CD4-positive, alpha-beta T cell treated with Interleukin-1 beta for 1 hour (primary cell): ENCODE measurements around the gene C1orf21.

Source experiments
- DNase-seq, 2 donors: peaks; one replicate each; pipeline ENCODE4 v3.0.0-alpha.2; 2020 to 2022

The C1orf21 gene

GRCh38 chr1:184635980-184636431, 249.2 kb downstream of the C1orf21 start:
- DNase-seq = no peak

- DNase-seq = no peak
Measured at GRCh38 chr1:184637664-184638240, 250.9 kb downstream of the C1orf21 start.

DNA sequence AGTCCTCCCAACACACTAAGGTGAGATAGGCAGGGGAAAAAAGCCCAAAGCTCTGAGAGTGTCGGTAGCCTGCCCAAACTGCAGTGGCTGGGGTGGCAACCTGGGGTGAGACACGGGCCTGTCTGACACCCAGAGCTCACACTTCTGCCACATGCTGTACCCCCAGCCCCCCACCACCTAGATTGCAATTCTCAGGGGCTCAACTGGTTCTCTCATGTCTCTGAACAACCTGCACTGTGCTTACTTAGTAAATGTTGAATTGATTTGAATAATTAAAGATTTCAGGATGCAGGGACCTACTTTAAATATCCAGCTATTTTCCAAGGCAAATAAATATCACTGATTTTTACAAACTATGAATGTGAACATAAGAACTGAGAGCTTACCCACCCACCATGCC, 252.4 kb downstream of the C1orf21 start:
- no peak for DNase-seq

- DNase-seq = no peak
Measured at GRCh38 chr1:184640505-184640904, 253.7 kb downstream of the C1orf21 start.

GRCh38 chr1:184641894-184642293, 255.1 kb downstream of the C1orf21 start:
- DNase-seq = no peak

DNA sequence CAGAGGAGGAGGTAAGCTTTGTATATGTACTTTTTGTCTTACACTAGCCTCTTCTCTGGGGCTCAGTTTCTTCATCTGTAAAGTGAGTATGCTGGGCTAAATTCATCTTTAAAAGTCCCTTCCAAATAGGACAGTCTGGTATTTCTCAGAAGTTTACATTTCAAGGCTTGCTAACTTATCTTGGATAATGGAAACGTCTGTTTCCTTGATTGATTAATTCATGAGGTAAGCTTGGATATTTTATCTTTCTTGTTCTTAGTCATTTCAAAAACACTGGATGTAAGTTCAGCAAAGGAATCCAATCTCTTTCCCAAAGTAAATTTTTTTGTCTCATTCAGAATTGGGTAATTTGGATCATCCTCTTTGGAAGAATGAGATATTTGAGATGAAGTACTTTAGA, 256.8 kb downstream of the C1orf21 start:
- no peak for DNase-seq

DNA sequence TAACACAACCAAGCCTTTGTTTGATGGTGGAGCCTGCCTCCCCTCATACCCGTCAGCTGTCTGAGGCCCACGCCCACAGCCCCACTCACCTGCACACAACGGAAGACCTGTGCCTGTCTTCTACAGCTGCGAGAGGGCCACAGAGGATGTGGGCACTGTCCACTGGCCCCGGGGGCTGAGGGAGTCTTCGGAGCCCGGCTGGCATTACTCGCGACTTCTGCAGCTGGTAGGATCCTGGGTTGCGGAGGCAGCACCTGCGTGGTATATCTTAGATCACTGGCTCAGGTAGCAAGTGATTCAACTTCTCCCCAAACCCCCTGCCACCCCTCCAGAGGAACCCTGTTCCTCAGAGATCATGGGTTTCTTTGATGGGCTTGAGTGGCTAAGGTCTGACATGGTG, 257.9 kb downstream of the C1orf21 start:
- DNase-seq = no peak

DNA sequence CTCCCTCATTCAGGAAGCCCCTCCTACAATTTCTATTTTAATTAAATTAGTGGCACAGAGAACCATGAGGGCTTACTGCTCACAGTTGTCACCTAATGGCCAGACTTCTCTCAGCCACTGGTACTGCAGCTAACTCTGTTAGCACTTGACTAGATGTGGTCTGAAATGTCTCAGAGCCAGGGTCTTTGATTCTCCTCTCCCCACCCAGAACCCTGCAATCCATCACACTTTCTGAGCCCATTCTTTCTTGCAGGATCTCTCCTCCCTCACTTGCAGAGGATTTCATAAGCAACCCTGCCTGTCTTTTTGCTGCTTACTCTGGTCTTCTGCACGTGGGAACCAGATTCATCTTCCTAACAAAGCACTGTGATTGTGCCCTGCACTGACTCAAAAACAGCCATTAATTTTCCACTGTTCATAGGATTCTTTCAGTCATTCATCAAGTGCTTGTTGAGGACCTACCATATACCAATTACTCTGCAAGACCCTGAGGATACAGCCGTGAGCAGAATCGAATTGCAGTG, 259.4 kb downstream of the C1orf21 start:
- DNase-seq = no peak

DNA sequence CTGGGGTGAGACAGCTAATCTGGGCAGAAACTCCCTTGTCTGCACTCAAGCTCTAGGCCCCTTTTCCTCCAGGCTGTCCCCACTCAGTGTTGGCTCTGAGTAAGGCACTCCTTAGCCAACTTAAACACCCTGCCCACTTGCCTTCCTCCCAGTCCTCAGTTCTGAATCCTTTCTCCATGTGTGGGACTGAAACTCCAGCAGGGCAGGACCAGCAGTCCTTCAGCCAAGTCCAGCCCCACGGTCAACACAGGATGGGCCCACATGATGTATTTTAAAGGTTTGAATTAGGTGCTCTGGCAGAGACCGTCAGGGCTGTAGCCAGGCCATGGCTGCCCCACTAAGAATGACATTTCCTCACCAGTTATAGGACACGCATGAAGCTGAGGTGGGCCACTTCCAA, 260.0 kb downstream of the C1orf21 start:
- no peak for DNase-seq

- DNase-seq = no peak
Measured at GRCh38 chr1:184647471-184647870, 260.6 kb downstream of the C1orf21 start.

- DNase-seq = no peak
Measured at GRCh38 chr1:184648160-184648855, 261.5 kb downstream of the C1orf21 start.

GRCh38 chr1:184648856-184649201, 262.0 kb downstream of the C1orf21 start:
- no peak for DNase-seq

GRCh38 chr1:184649451-184649888, 262.6 kb downstream of the C1orf21 start:
- no peak for DNase-seq

DNA sequence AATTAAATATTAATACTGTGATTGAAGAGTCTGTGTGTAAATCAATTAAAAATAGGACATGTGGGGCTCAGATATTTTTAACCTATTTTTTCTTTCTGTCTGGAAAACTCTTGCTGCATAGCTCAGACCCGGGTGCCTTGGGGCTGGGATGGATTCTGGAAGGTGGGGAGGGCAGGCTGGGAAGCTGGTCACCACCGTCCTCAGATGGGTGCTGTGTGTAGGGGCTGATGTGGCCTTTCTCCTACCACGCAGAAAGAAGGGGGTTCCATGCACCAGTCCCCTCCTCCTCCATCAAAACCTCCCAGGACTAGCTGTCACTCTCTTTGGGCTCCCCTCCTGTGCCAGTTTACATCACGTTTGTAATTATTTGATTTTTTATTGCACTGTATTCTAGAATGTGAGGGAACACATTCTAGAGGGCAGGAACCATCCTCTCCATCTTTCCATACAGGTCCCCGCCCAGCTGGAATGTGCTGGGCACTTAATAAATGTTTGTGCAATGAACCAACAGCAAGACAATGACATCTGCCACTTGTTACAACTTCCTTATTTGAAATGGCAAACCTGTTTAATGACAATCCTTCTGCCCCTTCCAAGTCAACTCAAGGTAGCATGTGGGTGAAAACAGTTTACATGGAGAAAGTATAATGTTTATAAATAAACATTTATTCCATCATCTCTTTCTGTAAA, 263.5 kb downstream of the C1orf21 start:
- no peak for DNase-seq

DNA sequence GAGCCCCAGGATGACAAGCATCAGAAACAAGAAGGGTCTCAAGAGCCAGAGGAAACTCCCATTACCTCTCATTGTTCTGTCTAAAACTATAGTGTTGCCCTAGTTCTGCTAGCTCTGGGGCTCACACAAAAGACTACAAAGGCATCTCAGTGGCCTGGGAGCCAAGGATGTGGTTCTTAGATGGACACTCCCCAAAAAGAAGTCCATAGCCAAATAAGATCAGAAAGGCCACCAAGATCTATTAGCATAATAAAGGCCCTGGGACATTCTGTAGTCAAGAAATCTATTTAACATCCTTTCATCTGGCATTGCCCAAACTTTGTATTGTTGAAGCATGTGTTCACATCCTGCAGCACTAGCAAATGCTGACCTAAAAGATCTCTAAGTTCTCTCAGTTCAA, 268.4 kb downstream of the C1orf21 start:
- DNase-seq = no peak

- no peak for DNase-seq
Measured at GRCh38 chr1:184656221-184656620, 269.4 kb downstream of the C1orf21 start.

DNA sequence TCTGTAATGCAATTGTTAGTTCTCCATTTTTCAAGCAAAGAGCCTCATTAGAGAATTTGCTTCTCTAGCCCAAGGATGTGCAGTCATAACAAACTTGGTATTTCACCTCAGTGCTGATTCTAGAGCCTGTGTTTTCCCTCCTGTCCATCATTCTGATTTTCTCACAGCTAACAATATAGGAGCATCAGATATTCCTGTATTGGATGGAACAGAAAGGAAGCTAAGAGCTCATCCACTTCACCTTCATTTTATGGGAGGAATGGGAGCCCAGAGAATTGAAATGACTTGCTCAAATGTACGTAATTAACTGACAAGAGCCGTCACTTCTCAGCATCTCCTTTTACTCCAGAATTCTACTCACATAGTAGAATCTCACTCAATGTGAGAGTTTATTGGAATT, 271.2 kb downstream of the C1orf21 start:
- DNase-seq = no peak

GRCh38 chr1:184660462-184661191, 273.8 kb downstream of the C1orf21 start:
- DNase-seq = no peak

- no peak for DNase-seq
Measured at GRCh38 chr1:184661801-184662200, 275.0 kb downstream of the C1orf21 start.

GRCh38 chr1:184664042-184664660, 277.3 kb downstream of the C1orf21 start:
- peak; percentile 26 to 41 for DNase-seq

- DNase-seq = no peak
Measured at GRCh38 chr1:184664661-184665060, 277.8 kb downstream of the C1orf21 start.

DNA sequence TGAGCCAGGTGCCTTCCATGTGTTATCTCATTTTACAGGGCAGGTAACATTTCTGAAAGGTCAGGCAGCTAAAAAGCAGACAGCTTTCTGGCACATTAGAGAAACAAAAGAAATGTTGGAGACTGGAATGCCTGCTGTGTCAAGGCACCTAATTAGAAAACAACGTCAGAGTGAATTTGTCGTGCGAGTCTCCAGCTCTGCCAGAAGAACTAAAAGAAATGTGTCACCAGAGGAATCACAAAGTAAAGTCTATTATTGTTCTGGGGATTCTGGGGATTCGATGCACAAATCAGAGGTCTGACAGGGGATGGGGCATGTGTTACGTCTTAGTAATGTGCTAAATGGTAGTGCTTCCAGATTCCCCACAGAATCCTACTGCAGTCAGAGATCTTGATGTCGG, 278.5 kb downstream of the C1orf21 start:
- no peak for DNase-seq

- no peak for DNase-seq
Measured at GRCh38 chr1:184669391-184669790, 282.6 kb downstream of the C1orf21 start.
